Measurements from ENCODE around the gene TPRKB. TPM values are rescaled to one million over a fixed set of nuclear protein-coding genes. Genes with fewer than 3 reads are reported as not detected.

The TPRKB gene
- total RNA-seq, 1 experiment from 2014 or later = 38.5 TPM

GRCh38 chr2:73700131-73700611, 37.0 kb downstream of the TPRKB start:
- BruUV-seq (replicated peaks) = no TSS peak
- TF ChIP-seq POLR2AphosphoS5 (IDR thresholded peaks at IDR 0.05; ENCODE audit: low read depth, low read length) (no peak), SIN3A (IDR thresholded peaks at IDR 0.05; ENCODE audit: borderline replicate concordance, insufficient read depth, low read depth, low read length) (no peak), CTCF (IDR thresholded peaks at IDR 0.05) (no peak), REST (IDR thresholded peaks at IDR 0.05; ENCODE audit: insufficient read depth in 1 of 2, low read depth in 2 of 2, low read length in 1 of 2) (no peak), TCF7L2 (IDR thresholded peaks at IDR 0.05; ENCODE audit: low read depth, low read length) (no peak)
- Histone ChIP-seq H3K27me3 (ENCODE audit: control insufficient read depth, insufficient read depth, low read length) (no peaks in the 10 kb centered on the region), H3K27ac (ENCODE audit: low read length) (no peak overlapping the region), H3K36me3 (ENCODE audit: control insufficient read depth, insufficient read depth, low read length) (no peaks in the 10 kb centered on the region), H3K4me1 (ENCODE audit: control insufficient read depth, insufficient read depth, low read length) (no peaks in the 10 kb centered on the region), H3K4me3 (ENCODE audit: low read depth in 2 of 2, low read length in 2 of 2) (no peak overlapping the region), H3K9me3 (ENCODE audit: control insufficient read depth, insufficient read depth, low read depth, low read length) (no peaks in the 10 kb centered on the region; the same call in 1 of the 2 replicates)
- intact Hi-C loops (cut with micrococcal nuclease; ENCODE audit: unreplicated experiment) = no loop called here
- DNase-seq (ENCODE audit: low read depth, low spot score) = no peak
- CTCF ChIA-PET = no interaction called here
- POLR2A ChIA-PET = no interaction called here
- in situ Hi-C loops (cut with HindIII; ENCODE audit: low pct_unique_long_range_greater_than_20kb, low sequenced_read_pairs) = no loop called here
- no peak for ATAC-seq

- CTCF ChIA-PET = interaction anchor here (0.6 kb wide), 1 partner anchor 289 kb away, joined by 5 read pairs; no protein-coding TSS in a partner anchor
- Histone ChIP-seq H3K4me1 (ENCODE audit: control insufficient read depth, insufficient read depth, low read length) (no peaks in the 10 kb centered on the region), H3K4me3 (ENCODE audit: low read depth in 2 of 2, low read length in 2 of 2) (no peak overlapping the region), H3K27ac (ENCODE audit: low read length) (no peak overlapping the region), H3K9me3 (ENCODE audit: control insufficient read depth, insufficient read depth, low read depth, low read length) (no peaks in the 10 kb centered on the region; the same call in 1 of the 2 replicates), H3K36me3 (ENCODE audit: control insufficient read depth, insufficient read depth, low read length) (no peaks in the 10 kb centered on the region), H3K27me3 (ENCODE audit: control insufficient read depth, insufficient read depth, low read length) (no peaks in the 10 kb centered on the region)
- POLR2A ChIA-PET = no interaction called here
- ATAC-seq (no peak), DNase-seq (ENCODE audit: low read depth, low spot score) (no peak)
- BruUV-seq (replicated peaks) = no TSS peak
- in situ Hi-C loops (cut with HindIII; ENCODE audit: low pct_unique_long_range_greater_than_20kb, low sequenced_read_pairs) = no loop called here
- TF ChIP-seq REST (IDR thresholded peaks at IDR 0.05; ENCODE audit: insufficient read depth in 1 of 2, low read depth in 2 of 2, low read length in 1 of 2) (peak; percentile 42 to 61; a peak in 2 of 4 replicates), POLR2AphosphoS5 (IDR thresholded peaks at IDR 0.05; ENCODE audit: low read depth, low read length) (no peak)
- intact Hi-C loops (cut with micrococcal nuclease; ENCODE audit: unreplicated experiment) = no loop called here
These were observed 37.7 kb downstream of the TPRKB start for GRCh38 chr2:73699437-73699836.

Measured in Panc1 (cell line).